Measurements from ENCODE around the gene NOTUM.

The NOTUM gene

DNA sequence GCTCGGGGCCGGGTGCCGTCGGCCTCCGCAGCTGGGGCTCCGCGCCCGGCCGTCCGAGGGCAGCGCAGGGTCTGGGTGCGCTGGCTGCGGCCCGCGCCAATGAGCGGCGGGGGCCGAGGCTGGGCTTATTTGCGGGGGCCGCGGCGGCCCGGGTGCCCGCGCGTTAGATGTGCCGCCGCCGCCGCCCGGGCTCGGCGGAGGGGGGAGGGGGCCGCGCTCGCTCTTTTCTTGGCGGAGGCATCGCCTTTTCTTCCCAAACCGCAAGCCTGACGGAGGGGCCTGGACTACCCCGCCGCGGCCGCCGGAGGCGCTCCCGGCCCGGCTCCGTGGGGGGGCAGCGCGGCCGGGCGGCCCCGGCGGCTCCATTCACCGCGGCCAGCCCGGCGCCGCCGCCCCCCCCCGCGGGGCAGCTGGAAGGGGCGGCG is at the start of gene NOTUM:
Gene NOTUM (minus strand): TSS at position 101 of the 425 bp plus-strand sequence. CDS start 278 bp downstream, outside the sequence.
- in situ Hi-C loops (cut with HindIII; ENCODE audit: low sequenced_read_pairs): no loop called here

GRCh38 chr17:82009413-82009812 is 48.4 kb upstream of the NOTUM start:
- in situ Hi-C loops (cut with HindIII; ENCODE audit: low sequenced_read_pairs): no loop called here

DNA sequence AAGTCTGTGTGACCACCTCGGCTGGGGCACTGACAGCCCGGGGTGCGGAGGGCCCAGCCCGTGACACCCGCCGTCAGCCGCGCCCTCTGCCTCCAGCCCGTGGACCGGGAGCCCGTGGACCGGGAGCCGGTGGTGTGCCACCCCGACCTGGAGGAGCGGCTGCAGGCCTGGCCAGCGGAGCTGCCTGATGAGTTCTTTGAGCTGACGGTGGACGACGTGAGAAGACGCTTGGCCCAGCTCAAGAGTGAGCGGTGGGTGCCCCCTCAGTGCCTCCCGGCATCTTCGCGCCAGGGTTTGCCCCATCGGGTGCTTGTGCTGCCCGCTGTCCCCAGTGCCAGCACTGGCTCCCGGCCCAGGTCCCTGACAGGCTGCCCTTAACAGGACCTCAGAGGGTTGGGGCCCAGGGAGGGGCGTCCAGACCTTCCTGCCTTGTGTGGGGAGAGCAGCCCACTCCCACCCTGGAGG is 48.0 kb upstream of the NOTUM start:
- in situ Hi-C loops (cut with HindIII; ENCODE audit: low sequenced_read_pairs): no loop called here

DNA sequence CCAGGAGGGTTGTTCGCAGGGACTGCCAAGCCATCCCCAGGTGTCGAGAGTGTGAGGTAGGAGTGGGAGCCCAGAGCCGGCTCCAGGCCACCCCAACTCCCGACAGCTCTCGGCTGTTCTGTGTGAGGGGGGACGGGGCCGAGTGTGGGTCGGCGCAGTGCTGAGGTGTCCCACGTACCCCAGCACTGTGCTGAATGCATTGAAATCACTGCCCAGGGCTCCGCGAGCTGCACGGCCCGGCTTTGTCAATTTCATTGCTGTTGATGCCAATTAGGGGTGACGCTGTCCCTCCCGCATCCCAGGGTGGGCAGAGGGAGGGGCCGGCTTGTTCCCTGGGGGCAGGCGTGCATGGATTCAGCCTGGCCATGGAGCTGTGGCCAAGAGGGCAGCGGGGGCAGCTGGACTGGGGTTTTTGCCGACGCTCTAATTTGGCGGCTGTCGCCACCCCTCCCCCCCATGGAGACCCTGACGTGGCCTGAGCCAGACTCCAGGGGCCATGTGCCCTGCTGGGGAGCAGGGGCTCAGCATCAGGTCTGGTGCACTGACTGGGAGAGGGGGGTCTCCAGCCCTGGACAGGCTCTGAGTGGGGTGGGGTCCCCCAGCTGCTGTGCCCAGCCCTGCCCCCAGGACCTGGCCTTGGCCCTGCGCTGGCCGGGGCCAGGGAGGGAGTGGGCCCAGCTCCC is 47.4 kb upstream of the NOTUM start:
- in situ Hi-C loops (cut with HindIII; ENCODE audit: low sequenced_read_pairs): no loop called here

DNA sequence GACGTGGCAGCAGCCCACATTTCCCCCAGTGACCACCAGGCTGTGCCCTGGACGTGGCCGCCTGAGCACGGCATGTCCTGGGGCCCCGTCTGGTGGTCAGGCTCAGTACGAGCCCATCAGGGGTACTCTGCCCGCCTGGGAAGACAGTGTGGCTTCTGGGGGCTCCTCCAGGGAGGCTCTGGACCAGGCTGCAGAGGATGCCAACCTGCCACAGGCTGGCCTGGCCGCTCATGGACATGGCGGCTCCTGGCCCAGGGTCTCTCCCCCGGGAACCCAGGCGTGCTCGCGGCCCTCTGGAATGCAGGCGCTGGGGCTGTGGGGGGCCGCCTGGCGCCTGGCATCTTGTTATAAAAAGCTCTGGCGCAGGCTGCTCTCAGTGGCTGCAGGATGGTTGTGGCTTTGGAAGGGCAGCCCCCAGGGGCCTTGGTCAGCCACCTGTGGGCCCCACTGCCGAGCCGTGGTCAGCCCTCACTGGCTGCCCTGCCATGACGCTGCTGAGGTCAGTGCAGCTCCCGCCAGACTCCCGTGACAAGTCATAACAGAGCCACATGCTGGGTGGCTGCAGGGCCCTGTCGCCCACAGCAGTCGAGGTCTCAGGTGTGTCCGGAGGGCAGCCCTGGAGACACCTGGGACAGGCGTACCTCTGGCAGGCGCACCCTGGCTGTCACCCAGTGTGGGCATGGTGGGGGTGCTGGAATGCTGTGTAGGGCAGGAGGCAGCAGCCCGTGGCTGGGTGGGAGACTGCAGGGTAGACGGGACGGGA is 46.7 kb upstream of the NOTUM start:
- in situ Hi-C loops (cut with HindIII; ENCODE audit: low sequenced_read_pairs): no loop called here

DNA sequence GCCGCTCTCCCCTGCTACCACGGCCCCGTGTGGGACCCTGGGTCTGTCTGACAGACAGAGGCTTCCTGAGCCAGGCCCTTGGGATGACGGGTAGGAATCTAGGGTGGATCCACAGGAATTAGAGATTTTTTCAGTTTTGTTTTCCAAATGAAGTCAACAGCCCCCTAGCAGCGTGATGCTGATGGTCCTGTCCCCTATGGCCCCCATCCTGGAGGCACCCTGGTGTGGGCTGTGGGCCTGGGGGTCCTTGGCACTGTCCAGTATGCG is 46.2 kb upstream of the NOTUM start:
- in situ Hi-C loops (cut with HindIII; ENCODE audit: low sequenced_read_pairs): no loop called here

DNA sequence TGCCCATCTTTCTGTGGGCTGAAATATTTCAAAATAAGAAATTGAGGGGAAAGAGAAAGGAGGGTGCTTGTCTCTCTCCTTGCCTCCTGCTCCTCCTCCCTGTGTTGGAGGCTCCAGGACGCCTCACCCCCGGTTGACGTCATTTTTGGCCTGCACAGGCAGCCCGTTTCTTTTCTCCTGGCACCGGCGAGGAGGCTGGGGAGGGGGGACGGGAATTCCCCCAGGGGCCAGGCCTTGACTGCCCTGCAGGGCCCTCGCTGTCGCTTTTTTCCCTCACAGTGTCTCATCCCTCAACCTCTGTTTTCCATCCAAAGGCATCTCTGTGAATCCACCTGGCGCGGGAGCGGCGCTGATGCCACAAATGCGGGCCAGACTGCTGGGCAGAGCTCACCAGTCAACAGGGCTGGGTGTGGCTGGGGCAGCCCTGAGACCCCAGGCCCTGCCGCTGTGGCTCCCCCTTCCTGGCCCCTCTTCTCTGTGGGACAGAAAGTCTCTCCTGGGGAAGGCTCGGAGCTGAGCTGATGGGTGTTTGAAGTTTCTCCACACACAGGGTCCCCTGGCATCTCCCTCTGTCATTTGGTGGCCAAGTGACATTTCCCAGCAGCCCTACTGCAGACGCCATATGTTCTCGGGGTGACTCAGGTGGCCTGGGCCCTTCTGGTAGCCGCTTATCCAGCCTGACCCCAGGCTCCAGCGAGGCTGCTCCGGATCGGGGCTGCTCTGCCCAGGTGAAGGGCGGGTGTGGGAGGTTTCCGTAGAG is 45.7 kb upstream of the NOTUM start:
- in situ Hi-C loops (cut with HindIII; ENCODE audit: low sequenced_read_pairs): no loop called here

- in situ Hi-C loops (cut with HindIII; ENCODE audit: low sequenced_read_pairs): no loop called here
These were observed 44.8 kb upstream of the NOTUM start for GRCh38 chr17:82005701-82006348.

- in situ Hi-C loops (cut with HindIII; ENCODE audit: low sequenced_read_pairs): no loop called here
These were observed 43.8 kb upstream of the NOTUM start for GRCh38 chr17:82004517-82005455.

- in situ Hi-C loops (cut with HindIII; ENCODE audit: low sequenced_read_pairs): no loop called here
These were observed 42.7 kb upstream of the NOTUM start for GRCh38 chr17:82003411-82004381.

DNA sequence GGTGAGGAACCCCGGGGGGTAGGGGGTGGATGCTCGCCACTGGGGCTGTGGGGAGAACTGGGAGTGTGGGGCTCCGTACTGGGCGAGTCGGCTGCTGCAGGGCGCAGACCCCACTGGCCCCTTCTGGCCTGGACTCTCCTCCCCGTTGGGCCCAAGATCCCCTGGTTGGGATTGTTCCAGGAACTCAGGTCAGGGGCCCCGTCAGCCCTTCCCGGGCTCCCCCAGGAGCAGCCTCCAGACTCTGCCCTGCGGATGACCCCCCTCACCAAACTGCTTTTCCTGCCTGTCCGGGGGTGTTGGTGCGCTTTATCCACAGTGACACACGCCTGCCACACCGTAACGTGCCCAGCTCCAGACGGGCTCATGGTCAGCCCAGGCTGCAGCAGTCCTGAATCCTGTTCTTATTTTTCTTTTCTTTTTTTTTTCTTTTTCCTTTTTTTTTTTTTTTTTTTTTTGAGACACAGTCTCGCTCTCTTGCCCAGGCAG is 40.6 kb upstream of the NOTUM start:
- in situ Hi-C loops (cut with HindIII; ENCODE audit: low sequenced_read_pairs): no loop called here

DNA sequence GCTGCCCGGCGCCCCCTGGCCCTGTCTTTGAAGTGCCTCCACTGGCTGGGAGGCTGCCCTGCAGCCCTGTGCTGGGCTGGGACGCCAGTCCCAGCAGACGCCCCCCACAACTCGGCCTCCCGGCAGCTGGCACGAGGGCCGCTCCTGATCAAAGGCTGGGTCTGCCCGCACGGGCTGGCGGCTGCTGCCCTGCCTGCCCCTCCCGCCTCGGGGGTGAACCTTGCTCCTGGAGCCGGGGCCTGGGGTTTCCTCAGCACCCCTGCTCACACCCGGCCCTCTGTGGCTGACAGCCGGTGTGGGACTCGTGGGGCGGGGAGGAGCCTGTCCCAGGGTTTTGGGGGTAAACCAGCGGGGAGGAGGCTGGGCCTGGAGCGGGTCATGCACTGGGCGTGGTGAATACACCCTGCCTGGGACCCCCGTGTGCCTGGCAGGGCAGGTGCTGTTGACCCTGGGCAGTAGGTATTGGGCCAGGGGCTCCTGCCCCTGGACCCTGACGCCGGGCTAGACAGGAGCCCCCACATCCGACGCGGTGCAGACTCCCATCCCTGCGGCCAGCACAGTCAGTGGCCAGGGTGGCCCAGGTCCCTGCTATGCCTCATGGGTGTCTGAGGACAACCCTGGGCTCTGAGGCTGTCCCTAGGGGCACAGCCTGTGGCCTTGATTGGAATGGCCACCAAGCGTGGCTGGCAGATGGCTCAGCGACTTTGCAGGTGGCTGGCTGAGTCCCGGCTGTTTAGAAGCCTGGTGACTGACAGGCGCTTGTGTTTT is 40.0 kb upstream of the NOTUM start:
- in situ Hi-C loops (cut with HindIII; ENCODE audit: low sequenced_read_pairs): no loop called here

DNA sequence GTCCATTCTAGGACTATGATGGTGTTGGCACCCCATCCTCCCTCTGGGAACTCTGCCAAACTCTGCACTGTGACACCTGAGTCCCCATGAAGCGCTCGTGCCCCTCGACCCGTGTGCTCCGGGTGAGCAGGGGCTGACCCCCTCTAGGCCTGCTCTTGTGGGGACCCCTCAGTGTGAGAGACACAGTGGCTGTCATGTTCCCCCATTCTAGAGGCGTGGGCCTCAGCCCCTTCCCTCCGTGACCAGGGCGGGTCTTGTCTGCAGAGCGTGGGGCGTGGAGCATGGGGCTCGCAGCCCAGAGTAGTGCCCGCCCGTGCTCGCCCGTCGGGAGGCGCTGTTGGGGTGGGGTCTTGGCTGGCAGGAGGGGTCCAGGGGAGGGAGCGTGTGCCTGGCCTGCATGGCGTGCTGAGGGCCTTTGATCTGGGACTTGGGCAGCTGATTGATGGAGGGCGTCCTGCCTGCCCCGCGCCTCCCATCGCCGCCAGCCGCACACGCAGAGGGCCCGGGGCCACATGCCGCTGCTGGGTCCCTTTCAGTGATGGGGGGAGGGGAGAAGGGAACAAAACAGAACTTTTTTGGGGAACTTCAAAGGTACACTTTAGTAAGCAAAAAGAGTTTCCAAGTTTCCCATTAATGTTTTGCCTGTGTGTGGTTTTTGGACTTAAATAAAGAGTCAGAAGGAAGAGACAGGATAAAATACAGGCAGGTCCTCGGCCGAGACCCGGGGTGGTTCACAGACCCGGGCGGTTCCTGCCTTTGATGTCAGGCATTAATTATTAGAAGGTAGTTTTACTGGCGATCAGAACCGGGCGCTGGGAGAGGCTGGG is 39.2 kb upstream of the NOTUM start:
- in situ Hi-C loops (cut with HindIII; ENCODE audit: low sequenced_read_pairs): no loop called here

DNA sequence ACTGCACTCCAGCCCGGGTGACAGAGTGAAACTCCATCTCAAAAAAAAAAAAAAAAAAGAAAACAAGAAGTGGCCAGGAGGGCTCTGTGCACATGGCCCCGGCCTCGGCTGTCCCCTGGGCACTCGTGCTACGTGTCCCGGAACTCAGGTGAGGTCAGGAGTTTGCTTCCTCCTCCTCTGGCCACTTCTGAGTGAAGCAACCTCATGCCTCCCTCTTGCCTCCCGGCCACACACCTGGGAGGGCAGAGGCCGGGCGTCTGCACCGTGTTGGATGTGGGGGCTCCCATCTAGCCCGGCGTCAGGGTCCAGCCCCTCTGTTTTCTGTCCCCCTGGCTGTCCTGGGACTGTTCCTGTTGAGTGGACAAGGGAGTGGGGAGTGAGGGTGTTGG is 38.6 kb upstream of the NOTUM start:
- in situ Hi-C loops (cut with HindIII; ENCODE audit: low sequenced_read_pairs): no loop called here

DNA sequence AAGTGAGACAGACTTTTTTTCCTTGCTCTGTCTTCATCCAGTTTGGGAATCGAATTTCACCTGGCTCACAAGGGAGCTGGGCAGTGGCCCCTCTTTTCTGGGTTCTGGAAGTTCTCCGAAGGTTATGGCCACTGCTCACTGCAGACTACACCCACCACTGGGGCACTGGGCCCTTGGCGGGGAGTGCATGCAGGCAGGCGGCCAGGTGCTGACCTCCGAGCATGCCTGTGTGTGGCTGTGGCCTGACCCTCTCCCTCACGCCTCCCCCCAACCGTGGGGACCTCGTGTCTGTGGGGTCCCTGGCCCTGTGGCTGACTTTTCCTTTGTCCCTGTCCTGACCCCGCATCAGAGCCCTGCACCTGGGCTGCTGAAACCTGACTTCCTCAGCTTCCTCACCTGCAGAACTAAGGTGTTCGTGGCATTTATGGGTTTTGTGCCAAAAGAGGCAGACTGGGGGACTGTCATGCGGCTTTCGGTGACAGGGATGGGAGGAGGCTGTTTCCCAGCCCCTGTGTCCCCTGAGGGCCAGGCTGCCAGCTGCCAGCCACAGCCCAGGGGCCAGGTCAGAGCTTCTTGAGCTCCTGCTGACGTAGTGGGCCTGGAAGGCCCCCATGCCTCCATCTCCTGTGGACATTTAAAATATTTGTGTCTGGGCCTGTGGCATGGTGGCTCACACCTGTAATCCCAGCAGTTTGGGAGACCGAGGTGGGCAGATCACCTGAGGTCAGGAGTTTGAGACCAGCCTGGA is 37.9 kb upstream of the NOTUM start:
- in situ Hi-C loops (cut with HindIII; ENCODE audit: low sequenced_read_pairs): no loop called here

- in situ Hi-C loops (cut with HindIII; ENCODE audit: low sequenced_read_pairs): no loop called here
These were observed 37.2 kb upstream of the NOTUM start for GRCh38 chr17:81998212-81998611.
